T follicular helper cell (primary cell): ENCODE measurements around the gene RNASEL.

ENCODE experiments used
- DNase-seq: peaks from one replicate; pipeline ENCODE4 v3.0.0-alpha.2; 2020; ENCODE audit warnings: low read depth

Gene RNASEL

GRCh38 chr1:182621906-182622305 lies 32.9 kb upstream of the RNASEL start:
- no peak for DNase-seq

GRCh38 chr1:182620924-182621585 lies 32.0 kb upstream of the RNASEL start:
- no peak for DNase-seq

- no peak for DNase-seq
These were observed 28.8 kb upstream of the RNASEL start for GRCh38 chr1:182617734-182618351.

DNA sequence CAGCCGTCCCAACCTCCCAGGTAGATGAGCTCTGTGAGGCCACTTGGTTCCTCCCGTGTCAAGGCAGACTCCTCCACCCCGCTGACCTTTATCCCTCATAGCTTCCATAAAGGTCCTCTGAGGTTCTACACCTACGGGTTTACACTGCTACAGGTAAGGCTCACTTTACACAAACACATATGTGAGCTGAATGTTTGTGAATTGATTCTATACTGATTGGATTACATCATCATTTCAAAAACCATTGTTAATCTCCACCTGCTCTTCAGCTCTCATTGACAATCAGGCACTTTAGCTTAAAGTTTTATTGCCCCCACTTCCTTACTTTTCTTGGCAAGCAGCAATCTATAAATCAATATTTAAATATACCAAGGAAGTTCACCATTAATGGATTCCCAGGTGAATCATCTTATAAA lies 28.0 kb upstream of the RNASEL start:
- no peak for DNase-seq

GRCh38 chr1:182616130-182617013 lies 27.3 kb upstream of the RNASEL start:
- peak; percentile 79 for DNase-seq

DNA sequence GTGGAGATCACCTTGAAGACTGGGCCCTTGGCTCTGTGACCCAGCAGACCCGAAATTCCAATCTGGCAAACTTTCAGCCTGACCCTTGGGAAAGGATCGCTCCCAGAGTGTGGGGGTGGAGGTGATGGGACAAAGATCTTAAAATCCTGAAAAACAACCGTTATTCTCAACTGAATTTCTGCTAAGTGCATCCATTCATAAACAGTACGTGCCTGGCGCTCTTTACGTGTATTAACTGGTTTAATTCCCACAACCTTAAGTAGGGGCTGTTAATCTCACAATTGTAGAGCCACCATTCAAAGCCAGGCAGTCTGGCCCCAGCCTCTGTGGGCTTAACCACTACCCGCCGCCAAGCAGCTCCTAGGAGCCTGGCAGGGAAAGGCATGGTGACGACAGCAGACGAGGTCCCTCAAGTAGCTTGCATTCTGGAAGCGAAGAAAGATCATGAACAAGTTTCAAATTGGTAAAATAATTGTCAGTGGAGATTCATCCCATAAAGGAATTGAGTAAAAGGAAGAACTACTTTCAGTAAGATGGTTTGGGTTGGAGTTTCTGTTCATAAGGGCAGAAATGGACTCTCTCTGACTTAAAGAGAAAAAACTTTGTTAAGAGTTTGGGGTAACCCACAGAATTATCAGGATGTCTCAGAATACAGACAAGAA lies 26.5 kb upstream of the RNASEL start:
- DNase-seq = peak; percentile 26

- no peak for DNase-seq
These were observed 25.9 kb upstream of the RNASEL start for GRCh38 chr1:182614796-182615454.

GRCh38 chr1:182611787-182612186 lies 22.7 kb upstream of the RNASEL start:
- no peak for DNase-seq

DNA sequence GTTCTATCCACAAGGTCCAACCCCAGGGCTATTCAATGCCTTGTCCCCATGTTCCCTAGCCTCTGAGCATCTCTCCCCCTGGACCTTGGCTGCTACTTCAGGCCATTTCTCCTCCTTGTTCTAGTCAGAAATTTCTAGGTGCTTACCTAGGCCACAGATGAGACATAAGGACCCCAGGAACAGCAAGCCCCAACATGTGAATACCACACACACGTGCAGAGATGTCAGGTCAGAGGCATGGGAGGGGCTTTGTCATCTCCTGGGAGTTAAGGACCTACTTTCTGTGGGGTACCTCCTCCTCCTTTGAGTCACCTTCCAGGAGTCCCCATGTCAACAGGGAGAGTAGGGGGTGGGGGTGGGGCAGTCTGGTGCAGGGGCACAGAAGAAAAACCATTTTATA lies 22.3 kb upstream of the RNASEL start:
- DNase-seq = no peak

DNA sequence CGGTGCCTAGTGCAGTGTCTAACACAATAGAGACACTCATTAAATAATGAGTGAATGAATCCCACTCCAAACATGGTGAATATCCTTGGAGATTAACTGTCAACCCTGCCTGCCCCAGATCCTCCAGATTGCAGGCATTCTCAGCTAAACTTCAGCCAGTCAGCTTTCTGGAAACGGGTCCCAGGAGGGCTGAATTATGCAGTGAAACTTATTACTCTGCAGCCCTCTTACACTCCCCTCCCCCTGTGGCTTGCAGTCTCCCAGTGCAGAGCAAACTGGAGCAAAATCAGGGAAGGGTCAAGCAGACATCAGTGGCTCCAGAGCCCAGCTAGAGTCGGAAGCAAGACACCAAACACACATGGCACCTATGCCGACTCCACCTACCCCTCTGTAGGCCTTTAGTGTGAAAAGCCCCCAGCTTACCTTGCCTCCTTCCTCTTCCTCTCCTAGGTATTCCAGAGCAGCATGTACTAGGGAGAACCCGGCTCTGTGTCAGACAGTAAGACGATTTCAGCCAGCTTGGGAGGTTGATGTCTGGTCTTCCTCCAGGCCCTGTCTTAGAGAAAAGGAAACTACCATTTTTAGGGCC lies 21.6 kb upstream of the RNASEL start:
- no peak for DNase-seq

DNA sequence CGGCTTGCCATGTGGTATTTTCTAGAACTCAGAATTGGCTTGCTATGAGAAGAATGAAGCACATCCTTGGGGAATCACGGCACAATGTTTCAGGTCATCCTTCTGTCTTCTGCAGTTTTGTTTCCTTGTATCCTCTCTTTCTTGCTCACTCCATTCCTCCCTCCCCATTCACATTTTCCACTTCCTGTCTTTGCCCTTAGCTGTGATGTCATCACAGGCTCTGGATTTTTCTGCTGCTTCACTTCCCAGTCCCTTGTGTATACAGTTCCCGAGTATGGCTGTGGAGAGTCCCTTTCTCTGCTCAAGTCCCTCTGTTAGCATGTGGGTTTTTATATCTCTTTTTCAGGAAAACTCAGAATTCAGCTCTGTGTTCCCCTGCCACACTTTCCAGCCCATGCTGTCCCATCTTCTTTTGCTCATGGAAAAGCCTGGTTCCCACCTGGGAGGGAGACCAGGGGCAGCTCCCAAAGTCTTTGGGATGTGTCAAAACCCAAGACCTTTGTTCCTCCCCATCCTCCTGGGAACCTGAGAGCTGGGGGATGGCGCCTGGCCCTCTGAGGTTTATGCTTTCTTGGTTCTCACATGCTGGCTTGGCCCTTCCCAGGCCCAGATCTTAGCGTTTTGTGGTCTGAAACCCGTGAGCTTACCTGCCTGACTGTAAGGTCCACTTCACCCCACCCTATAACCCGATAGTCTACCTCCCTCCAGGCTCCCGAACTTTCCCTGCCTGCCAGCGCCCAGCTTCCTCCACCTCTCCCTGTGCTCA lies 20.0 kb upstream of the RNASEL start:
- DNase-seq = no peak

DNA sequence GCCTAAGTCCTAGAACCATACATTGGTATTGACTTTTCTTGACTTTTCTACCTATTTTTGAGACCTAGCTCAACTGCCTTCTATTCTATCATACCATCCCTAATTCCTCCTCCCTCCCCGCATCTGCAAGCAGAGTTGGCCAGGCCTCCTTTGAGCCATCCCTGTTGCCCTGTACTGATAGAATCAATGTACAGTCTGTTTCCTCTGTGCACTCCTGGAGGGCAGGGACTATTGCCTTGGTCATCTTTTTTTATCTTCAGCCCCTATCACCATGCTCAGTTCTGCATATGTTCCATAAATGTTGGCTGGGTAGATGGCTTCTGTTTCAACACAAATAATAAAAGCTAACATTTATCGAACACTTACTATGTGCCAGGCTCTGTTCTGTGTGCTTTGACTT lies 19.2 kb upstream of the RNASEL start:
- DNase-seq = no peak

DNA sequence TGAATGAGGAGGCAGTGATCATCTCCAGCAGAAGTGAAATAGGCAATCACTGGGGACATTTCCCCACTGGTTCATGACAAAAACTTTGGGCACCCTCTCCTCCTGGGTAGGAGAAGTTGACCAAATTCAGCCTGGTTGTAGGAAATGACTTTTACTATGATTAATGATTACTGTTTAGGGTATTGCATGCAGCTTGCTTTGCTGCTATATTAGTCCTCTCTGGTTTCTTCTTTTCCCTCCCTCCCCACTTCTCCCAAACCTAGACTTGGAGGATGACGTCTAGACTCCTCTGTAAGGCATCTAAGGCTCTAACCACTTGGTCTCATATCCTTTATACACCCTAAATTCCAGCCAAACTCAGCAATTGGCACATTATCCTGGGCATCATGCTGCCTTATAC lies 18.5 kb upstream of the RNASEL start:
- no peak for DNase-seq

- peak; percentile 73 for DNase-seq
These were observed 15.4 kb upstream of the RNASEL start, which contains the start of gene RGS16 for GRCh38 chr1:182604175-182605164. RGS16 (minus strand) TSS chr1:182604389; CDS start chr1:182604259, 130 bp downstream.

DNA sequence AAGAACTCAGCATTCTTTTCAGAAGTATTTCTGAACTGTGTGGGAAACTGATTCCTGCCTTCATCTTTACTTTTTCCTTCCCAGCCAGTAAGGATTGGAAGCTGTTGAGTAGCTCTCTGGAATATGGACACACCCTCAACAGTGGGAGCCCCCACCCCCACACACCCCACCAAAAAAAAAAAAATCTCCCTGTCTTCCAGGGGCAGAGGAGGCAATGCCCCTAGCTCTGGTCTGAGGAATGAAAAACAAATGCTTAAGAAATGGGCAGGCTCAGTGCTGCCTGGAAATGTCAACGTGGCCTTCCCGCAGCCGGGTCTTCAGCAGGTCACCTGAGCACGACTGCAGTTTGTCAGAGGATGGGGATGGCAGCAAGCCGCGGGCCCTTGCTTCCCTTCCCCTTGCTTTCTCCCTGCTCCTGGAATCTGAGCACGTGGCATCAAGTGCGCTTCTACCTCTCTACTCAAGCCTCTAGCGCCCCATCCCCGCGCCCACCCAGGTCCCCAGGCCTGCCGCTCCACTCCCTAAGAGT lies 14.7 kb upstream of the RNASEL start:
- DNase-seq = no peak

GRCh38 chr1:182602935-182603645 lies 14.0 kb upstream of the RNASEL start:
- no peak for DNase-seq

GRCh38 chr1:182601913-182602312 lies 12.9 kb upstream of the RNASEL start:
- DNase-seq = no peak

DNA sequence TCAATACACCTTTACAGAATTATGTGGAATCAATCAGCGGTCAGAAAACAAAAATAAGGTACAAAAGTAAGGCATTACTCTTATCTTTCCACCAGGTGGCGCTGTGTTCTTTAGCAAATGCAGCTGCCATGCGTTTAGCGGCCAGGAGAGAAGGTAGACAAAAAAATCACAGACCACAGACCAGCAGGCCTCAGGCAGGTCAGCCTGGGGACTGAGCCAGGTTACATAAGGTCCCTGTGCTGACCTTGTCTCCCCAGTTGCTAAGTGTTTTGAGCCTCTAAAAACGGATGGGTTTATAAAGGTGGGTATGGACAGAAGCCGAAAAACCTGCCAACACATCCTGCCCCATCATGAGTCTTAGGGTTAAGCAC lies 12.3 kb upstream of the RNASEL start:
- DNase-seq = peak; percentile 44
